ENCODE data around the gene CYFIP1. TPM values are rescaled to one million over a fixed set of nuclear protein-coding genes. Genes with fewer than 3 reads are reported as not detected.

CYFIP1 gene
- total and polyA plus RNA-seq, 2 of the 8 experiments (the other 6 are each of a cell fraction or from before 2014, with no cell fraction given): 38.6 to 81.7 TPM

- H3K9me3 ChIP-seq (ENCODE audit: insufficient read depth in 2 of 2, low read depth in 1 of 2, low read length in 1 of 2): no peaks in the 10 kb centered on the region; a peak in 1 of 4 replicates
- peak overlapping the region; percentile 9; the same call in 1 of the 2 replicates for H2BK5ac ChIP-seq (ENCODE audit: low read depth, low read length)
- peaks cover 3 to 14% (median 6%) of the 10 kb centered on the region in 4 experiments; a peak in 6 of 7 replicates for H3K4me1 ChIP-seq (replicated peaks in 1 of 4; ENCODE audit: control insufficient read depth in 3 of 4, insufficient read depth in 4 of 4, low read length in 3 of 4)
- no peak overlapping the region for H3K56ac ChIP-seq (replicated peaks; ENCODE audit: insufficient read length, low read depth, low read length)
- H3K27me3 ChIP-seq (replicated peaks in 1 of 4; ENCODE audit: control insufficient read depth in 3 of 4, extremely low read depth in 1 of 4, insufficient read depth in 3 of 4, low read length in 3 of 4): peaks cover 8 to 46% (median 24%) of the 10 kb centered on the region in 4 experiments
- no peak overlapping the region for H2AK5ac ChIP-seq (ENCODE audit: low read depth, low read length)
- no peak overlapping the region for H3K18ac ChIP-seq (ENCODE audit: extremely low read depth, low read length)
- no peak overlapping the region for H3K9ac ChIP-seq (replicated peaks in 1 of 4; ENCODE audit: extremely low read depth in 1 of 4, low read depth in 3 of 4, low read length in 3 of 4)
- no peak overlapping the region for H2AFZ ChIP-seq (ENCODE audit: low read length)
- peaks cover 0 to 17% of the 10 kb centered on the region in 2 experiments; a peak in 2 of 4 replicates for H3K79me2 ChIP-seq (ENCODE audit: control insufficient read depth in 1 of 2, insufficient read depth in 2 of 2, low read length in 2 of 2)
- no peak overlapping the region for H4K5ac ChIP-seq (ENCODE audit: insufficient read length, low read depth, low read length)
- no peak overlapping the region for H3K4me2 ChIP-seq (ENCODE audit: insufficient read depth in 1 of 2, low read depth in 2 of 2, low read length in 2 of 2)
- peaks cover 11% of the 10 kb centered on the region for H3K79me1 ChIP-seq (ENCODE audit: low read depth, low read length)
- no peak overlapping the region for H3K27ac ChIP-seq (ENCODE audit: low read depth, low read length)
- TF ChIP-seq ATF3 (IDR thresholded peaks at IDR 0.05; ENCODE audit: insufficient read depth, low read depth, low read length) (no peak), USF2 (IDR thresholded peaks at IDR 0.05; ENCODE audit: low read length) (no peak), CHD1 (IDR thresholded peaks at IDR 0.05; ENCODE audit: low read depth, low read length) (no peak), RAD21 (IDR thresholded peaks at IDR 0.05 in 1 of 2, conservative IDR thresholded peaks at IDR 0.05 in 1 of 2; ENCODE audit: low read depth in 2 of 2, low read length in 2 of 2) (peak in 1 of 2 experiments; percentile 5; a peak in 1 of 4 replicates), EGR1 (IDR thresholded peaks at IDR 0.05; ENCODE audit: borderline replicate concordance, low read depth, low read length) (0 out of 2 replicates have a peak, but pooled peaks have one; percentile 36)
- 92% methylated on average over 39 of the region's 39 CpGs; no CpG with 5 or more reads in 1 of the 2 experiments for WGBS, 2 experiments (ENCODE audit: extremely low coverage in 1 of 2, insufficient coverage in 1 of 2, insufficient read length in 1 of 2, insufficient replicate concordance in 2 of 2, low coverage in 1 of 2, low lambda C conversion rate in 2 of 2, missing lambda C conversion rate in 1 of 2)
- DNase-seq (ENCODE audit: low read depth in 1 of 2, low spot score in 2 of 2) (no peak), FAIRE-seq (no peak)
- H2BK15ac ChIP-seq (ENCODE audit: low read length): no peak overlapping the region
- CTCF ChIA-PET (ENCODE audit: partially characterized antibody): interaction anchor here (0.7 kb wide), 1 partner anchor 132 kb away, joined by 3 read pairs; no protein-coding TSS in a partner anchor
- H4K20me1 ChIP-seq (replicated peaks in 1 of 2; ENCODE audit: control insufficient read depth in 1 of 2, insufficient read depth in 2 of 2, low read length in 2 of 2): peaks cover 36 to 52% of the 10 kb centered on the region in 2 experiments
- no peak overlapping the region for H4K8ac ChIP-seq (ENCODE audit: extremely low read depth, insufficient read depth, low read length)
- H2BK20ac ChIP-seq (ENCODE audit: low read length): no peak overlapping the region
- H3K23me2 ChIP-seq (ENCODE audit: low read depth, low read length): no peaks in the 10 kb centered on the region
- H3K36me3 ChIP-seq (ENCODE audit: control insufficient read depth in 2 of 4, insufficient read depth in 4 of 4, low read length in 3 of 4): no peaks in the 10 kb centered on the region
- H3K23ac ChIP-seq (ENCODE audit: insufficient read length): no peak overlapping the region
- no peak overlapping the region for H3K4ac ChIP-seq (replicated peaks; ENCODE audit: insufficient read length, low read depth, low read length)
- POLR2A ChIA-PET (ENCODE audit: partially characterized antibody): interaction anchor here (0.6 kb wide), 1 partner anchor 15 kb away, joined by 3 read pairs; no protein-coding TSS in a partner anchor
- H2BK12ac ChIP-seq (ENCODE audit: low read depth, low read length): no peak overlapping the region
- H3K4me3 ChIP-seq (ENCODE audit: extremely low read depth in 1 of 4, insufficient read depth in 2 of 4, low read depth in 3 of 4, low read length in 4 of 4): no peak overlapping the region
- H2BK120ac ChIP-seq (replicated peaks; ENCODE audit: low read depth, low read length): no peak overlapping the region
- peak overlapping the region; percentile 31 for H4K91ac ChIP-seq (replicated peaks; ENCODE audit: insufficient read length, low read length)
- no peak overlapping the region for H3K14ac ChIP-seq (ENCODE audit: insufficient read length)
These were observed 28.5 kb downstream of the CYFIP1 start for GRCh38 chr15:22951381-22952280.

Measured in H1 (cell line).